OCI-LY3 (cell line): ENCODE results near the gene MAGI1.

ENCODE experiments used
- CTCF ChIP-seq: fragments of 200-600, 300-600 bp; sonication (generic); IDR thresholded peaks from 2 replicates; pipeline ENCODE4 v1.5.1; 2014; ENCODE audit warnings: antibody characterized with exemption, low read length, low read depth
- EZH2phosphoT487 ChIP-seq: fragments of 200-600 bp; shearing (Covaris generic); IDR thresholded peaks from 2 replicates; pipeline ENCODE4 v1.6.1; 2018; ENCODE audit warnings: antibody characterized with exemption, mixed run types, low read depth

GRCh38 chr3:66023229-66023628 lies 15.5 kb downstream of the MAGI1 start:
- TF ChIP-seq CTCF: no peak
- no peak for TF ChIP-seq EZH2phosphoT487
